ENCODE results near the gene RAB3GAP1. TPM values are rescaled to one million over a fixed set of nuclear protein-coding genes. Genes with fewer than 3 reads are reported as not detected.
"Not testable (repeated sequence)": the region's sequence is repeated elsewhere in the genome, so short reads cannot be mapped to it uniquely, and the experiment has no call there.

Gene RAB3GAP1
- total and polyA plus RNA-seq, 3 experiments from 2014 or later = 12.8 to 23.6 (median 22.8) TPM

- POLR2A ChIA-PET = no interaction called here
- no peaks in the 10 kb centered on the region for H3K9me3 ChIP-seq (ENCODE audit: low read length)
- H3K4me3 ChIP-seq (ENCODE audit: low read length) = no peak overlapping the region
- H3K4me1 ChIP-seq (ENCODE audit: insufficient read depth, low read length) = no peaks in the 10 kb centered on the region
- Mint-ChIP-seq H3K27ac (no peak overlapping the region), H3K4me3 (no peak overlapping the region), H3K36me3 (peaks cover 16 to 43% (median 25%) of the 10 kb centered on the region in 3 donors), H3K4me1 (peaks cover 3 to 27% (median 14%) of the 10 kb centered on the region in 3 donors), H3K9me3 (peaks cover 0 to 7% (median 0%) of the 10 kb centered on the region in 5 donors), H3K27me3 (no peaks in the 10 kb centered on the region)
- DNase-seq = no peak
- no peaks in the 10 kb centered on the region for H3K27me3 ChIP-seq (ENCODE audit: insufficient read depth, low read length, poor library complexity, severe bottlenecking)
- H3K27ac ChIP-seq (ENCODE audit: low read depth, low read length) = no peak overlapping the region
- CTCF ChIA-PET = no interaction called here
- H3K36me3 ChIP-seq (ENCODE audit: insufficient read depth, low read length) = peaks cover 4% of the 10 kb centered on the region
These were observed 47.9 kb downstream of the RAB3GAP1 start for GRCh38 chr2:135099802-135100483.

- no peak overlapping the region for H3K27ac ChIP-seq (ENCODE audit: low read depth, low read length)
- ChIA-PET CTCF (no interaction called here), POLR2A (no interaction called here)
- no peaks in the 10 kb centered on the region for H3K27me3 ChIP-seq (ENCODE audit: insufficient read depth, low read length, poor library complexity, severe bottlenecking)
- peaks cover 0 to 11% (median 4%) of the 10 kb centered on the region in 5 donors for H3K9me3 Mint-ChIP-seq
- no peak overlapping the region for H3K4me3 ChIP-seq (ENCODE audit: low read length)
- H3K4me1 ChIP-seq (ENCODE audit: insufficient read depth, low read length) = no peaks in the 10 kb centered on the region
- H3K36me3 Mint-ChIP-seq = peaks cover 12 to 43% (median 22%) of the 10 kb centered on the region in 3 donors
- no peak overlapping the region for H3K4me3 Mint-ChIP-seq
- peaks cover 0 to 19% (median 10%) of the 10 kb centered on the region in 3 donors for H3K4me1 Mint-ChIP-seq
- DNase-seq = no peak
- H3K27me3 Mint-ChIP-seq = no peaks in the 10 kb centered on the region
- peak overlapping the region in 1 of 8 donors; percentile 29 for H3K27ac Mint-ChIP-seq
- no peaks in the 10 kb centered on the region for H3K36me3 ChIP-seq (ENCODE audit: insufficient read depth, low read length)
- no peaks in the 10 kb centered on the region for H3K9me3 ChIP-seq (ENCODE audit: low read length)
These were observed 51.8 kb downstream of the RAB3GAP1 start for GRCh38 chr2:135103843-135104242.

- H3K36me3 Mint-ChIP-seq = peaks cover 12 to 43% (median 25%) of the 10 kb centered on the region in 3 donors
- H3K4me1 Mint-ChIP-seq = peaks cover 0 to 11% (median 10%) of the 10 kb centered on the region in 3 donors
- CTCF ChIA-PET; H3K27me3 Mint-ChIP-seq; DNase-seq; H3K27ac Mint-ChIP-seq; H3K27ac ChIP-seq (ENCODE audit: low read depth, low read length); POLR2A ChIA-PET; H3K27me3 ChIP-seq (ENCODE audit: insufficient read depth, low read length, poor library complexity, severe bottlenecking); H3K4me1 ChIP-seq (ENCODE audit: insufficient read depth, low read length); H3K4me3 Mint-ChIP-seq; H3K4me3 ChIP-seq (ENCODE audit: low read length); H3K9me3 ChIP-seq (ENCODE audit: low read length); H3K36me3 ChIP-seq (ENCODE audit: insufficient read depth, low read length): not testable (repeated sequence)
- peaks cover 0 to 11% (median 4%) of the 10 kb centered on the region in 5 donors for H3K9me3 Mint-ChIP-seq
These were observed 53.6 kb downstream of the RAB3GAP1 start for GRCh38 chr2:135105513-135106316.

GRCh38 chr2:135113322-135113721, 61.2 kb downstream of the RAB3GAP1 start:
- peaks cover 0 to 1% of the 10 kb centered on the region in 2 donors for H3K27me3 Mint-ChIP-seq
- no peak overlapping the region for H3K4me3 Mint-ChIP-seq
- no peaks in the 10 kb centered on the region for H3K36me3 ChIP-seq (ENCODE audit: insufficient read depth, low read length)
- H3K36me3 Mint-ChIP-seq = peaks cover 10 to 44% (median 17%) of the 10 kb centered on the region in 3 donors
- H3K27ac ChIP-seq (ENCODE audit: low read depth, low read length) = no peak overlapping the region
- H3K9me3 ChIP-seq (ENCODE audit: low read length) = no peaks in the 10 kb centered on the region
- H3K9me3 Mint-ChIP-seq = peaks cover 0 to 2% (median 0%) of the 10 kb centered on the region in 5 donors
- no peak overlapping the region for H3K27ac Mint-ChIP-seq
- H3K4me1 Mint-ChIP-seq = peaks cover 9 to 18% (median 16%) of the 10 kb centered on the region in 3 donors
- no peak for DNase-seq
- ChIA-PET CTCF (interaction anchor here (1.1 kb wide), 1 partner anchor 12 kb away, joined by 3 read pairs; no protein-coding TSS in a partner anchor), POLR2A (no interaction called here)
- no peak overlapping the region for H3K4me3 ChIP-seq (ENCODE audit: low read length)
- H3K27me3 ChIP-seq (ENCODE audit: insufficient read depth, low read length, poor library complexity, severe bottlenecking) = no peaks in the 10 kb centered on the region
- no peaks in the 10 kb centered on the region for H3K4me1 ChIP-seq (ENCODE audit: insufficient read depth, low read length)

- Mint-ChIP-seq H3K4me3 (no peak overlapping the region), H3K9me3 (peaks cover 0 to 2% (median 0%) of the 10 kb centered on the region in 5 donors), H3K36me3 (peaks cover 0 to 39% (median 15%) of the 10 kb centered on the region in 3 donors), H3K27ac (no peak overlapping the region), H3K27me3 (peaks cover 0 to 1% of the 10 kb centered on the region in 2 donors), H3K4me1 (peaks cover 0 to 4% (median 2%) of the 10 kb centered on the region in 3 donors)
- Histone ChIP-seq H3K36me3 (ENCODE audit: insufficient read depth, low read length) (no peaks in the 10 kb centered on the region), H3K4me3 (ENCODE audit: low read length) (no peak overlapping the region), H3K4me1 (ENCODE audit: insufficient read depth, low read length) (no peaks in the 10 kb centered on the region), H3K27ac (ENCODE audit: low read depth, low read length) (no peak overlapping the region), H3K27me3 (ENCODE audit: insufficient read depth, low read length, poor library complexity, severe bottlenecking) (no peaks in the 10 kb centered on the region), H3K9me3 (ENCODE audit: low read length) (no peaks in the 10 kb centered on the region)
- ChIA-PET POLR2A (no interaction called here), CTCF (no interaction called here)
- DNase-seq = no peak
These were observed 67.5 kb downstream of the RAB3GAP1 start for GRCh38 chr2:135119582-135119981.

GRCh38 chr2:135121016-135121657, 69.0 kb downstream of the RAB3GAP1 start:
- Mint-ChIP-seq H3K27ac (no peak overlapping the region), H3K4me1 (peaks cover 0 to 4% (median 2%) of the 10 kb centered on the region in 3 donors), H3K36me3 (peaks cover 0 to 43% (median 21%) of the 10 kb centered on the region in 3 donors), H3K4me3 (no peak overlapping the region), H3K27me3 (peaks cover 0 to 1% of the 10 kb centered on the region in 2 donors), H3K9me3 (peaks cover 0 to 2% (median 0%) of the 10 kb centered on the region in 5 donors)
- Histone ChIP-seq H3K4me3 (ENCODE audit: low read length) (no peak overlapping the region), H3K9me3 (ENCODE audit: low read length) (no peaks in the 10 kb centered on the region), H3K36me3 (ENCODE audit: insufficient read depth, low read length) (peaks cover 6% of the 10 kb centered on the region), H3K4me1 (ENCODE audit: insufficient read depth, low read length) (no peaks in the 10 kb centered on the region), H3K27ac (ENCODE audit: low read depth, low read length) (no peak overlapping the region), H3K27me3 (ENCODE audit: insufficient read depth, low read length, poor library complexity, severe bottlenecking) (no peaks in the 10 kb centered on the region)
- POLR2A ChIA-PET = no interaction called here
- no peak for DNase-seq
- CTCF ChIA-PET = interaction anchor here (1.6 kb wide), 1 partner anchor 9 kb away, joined by 4 read pairs; no protein-coding TSS in a partner anchor

GRCh38 chr2:135121658-135122039, 69.6 kb downstream of the RAB3GAP1 start:
- H3K27me3 ChIP-seq (ENCODE audit: insufficient read depth, low read length, poor library complexity, severe bottlenecking) = not testable (repeated sequence)

More at GRCh38 chr2:135121658-135122039, 69.6 kb downstream of the RAB3GAP1 start:
- H3K27me3 Mint-ChIP-seq; DNase-seq; H3K4me3 Mint-ChIP-seq; POLR2A ChIA-PET; H3K27ac Mint-ChIP-seq; H3K27ac ChIP-seq (ENCODE audit: low read depth, low read length); H3K4me1 ChIP-seq (ENCODE audit: insufficient read depth, low read length); H3K36me3 ChIP-seq (ENCODE audit: insufficient read depth, low read length); H3K9me3 ChIP-seq (ENCODE audit: low read length); H3K4me1 Mint-ChIP-seq; H3K9me3 Mint-ChIP-seq; H3K4me3 ChIP-seq (ENCODE audit: low read length): not testable (repeated sequence)
- peaks cover 0 to 48% (median 21%) of the 10 kb centered on the region in 3 donors for H3K36me3 Mint-ChIP-seq
- CTCF ChIA-PET = interaction anchor here (1.6 kb wide), 1 partner anchor 9 kb away, joined by 4 read pairs; no protein-coding TSS in a partner anchor
